WERI-Rb-1 (cell line): ENCODE data around the gene OSBPL8.

Experiments
- DNase-seq: peaks from one replicate; pipeline ENCODE4 v3.0.0-alpha.2; 2020
- H3K27ac ChIP-seq: fragments of 250-450 bp; sonication (Bioruptor Pico); 2 replicates; pipeline ENCODE4 v1.5.1; 2020; ENCODE audit warnings: mild to moderate bottlenecking, moderate library complexity
- H3K27me3 ChIP-seq: fragments of 250-450 bp; sonication (Bioruptor Pico); 2 replicates; pipeline ENCODE4 v1.5.1; 2021; ENCODE audit warnings: mild to moderate bottlenecking, low read depth, moderate library complexity; ENCODE audit not compliant: insufficient read depth, severe bottlenecking
- H3K36me3 ChIP-seq: fragments of 250-450 bp; sonication (Bioruptor Pico); 2 replicates; pipeline ENCODE4 v1.5.1; 2020; ENCODE audit warnings: mild to moderate bottlenecking, moderate library complexity
- H3K4me3 ChIP-seq: 2 replicates; pipeline ENCODE4 v1.5.1; 2011; ENCODE audit warnings: low read depth, mild to moderate bottlenecking, control low read depth, low read length
- H3K9me3 ChIP-seq: fragments of 250-450 bp; sonication (Bioruptor Pico); 2 replicates; pipeline ENCODE4 v1.5.1; 2021; ENCODE audit warnings: mild to moderate bottlenecking, moderate library complexity; ENCODE audit not compliant: severe bottlenecking
- TF ChIP-seq, protein P1 (sequence below): IDR thresholded peaks from 2 replicates; pipeline ENCODE4 v1.5.1; 2011; ENCODE audit warnings: low read depth, mild to moderate bottlenecking, control low read depth, inconsistent platforms, low read length

Gene OSBPL8

DNA sequence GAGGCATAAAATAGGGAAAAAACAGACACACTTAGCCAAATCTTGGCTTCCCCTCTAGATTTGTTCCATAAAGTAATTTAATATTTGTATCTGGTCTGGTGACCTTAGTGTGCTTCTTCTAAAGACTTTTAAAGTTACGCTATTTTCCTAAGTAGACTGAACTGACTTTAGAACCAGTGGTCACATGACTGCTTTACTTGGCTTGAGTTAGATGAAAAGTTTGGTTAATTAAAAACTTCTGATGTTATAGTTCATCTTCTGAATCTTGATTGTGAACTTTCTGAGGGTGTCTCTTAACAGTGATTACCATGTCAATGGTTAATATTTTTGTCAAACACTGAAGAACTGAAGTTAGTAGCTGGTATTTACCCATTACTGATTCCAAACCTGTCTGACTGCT is 214.0 kb downstream of the OSBPL8 start:
- Histone ChIP-seq H3K27ac (no peak overlapping the region), H3K27me3 (no peaks in the 10 kb centered on the region), H3K4me3 (no peak overlapping the region), H3K9me3 (no peaks in the 10 kb centered on the region), H3K36me3 (no peaks in the 10 kb centered on the region)
- TF ChIP-seq, protein P1, sequence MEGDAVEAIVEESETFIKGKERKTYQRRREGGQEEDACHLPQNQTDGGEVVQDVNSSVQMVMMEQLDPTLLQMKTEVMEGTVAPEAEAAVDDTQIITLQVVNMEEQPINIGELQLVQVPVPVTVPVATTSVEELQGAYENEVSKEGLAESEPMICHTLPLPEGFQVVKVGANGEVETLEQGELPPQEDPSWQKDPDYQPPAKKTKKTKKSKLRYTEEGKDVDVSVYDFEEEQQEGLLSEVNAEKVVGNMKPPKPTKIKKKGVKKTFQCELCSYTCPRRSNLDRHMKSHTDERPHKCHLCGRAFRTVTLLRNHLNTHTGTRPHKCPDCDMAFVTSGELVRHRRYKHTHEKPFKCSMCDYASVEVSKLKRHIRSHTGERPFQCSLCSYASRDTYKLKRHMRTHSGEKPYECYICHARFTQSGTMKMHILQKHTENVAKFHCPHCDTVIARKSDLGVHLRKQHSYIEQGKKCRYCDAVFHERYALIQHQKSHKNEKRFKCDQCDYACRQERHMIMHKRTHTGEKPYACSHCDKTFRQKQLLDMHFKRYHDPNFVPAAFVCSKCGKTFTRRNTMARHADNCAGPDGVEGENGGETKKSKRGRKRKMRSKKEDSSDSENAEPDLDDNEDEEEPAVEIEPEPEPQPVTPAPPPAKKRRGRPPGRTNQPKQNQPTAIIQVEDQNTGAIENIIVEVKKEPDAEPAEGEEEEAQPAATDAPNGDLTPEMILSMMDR, result no peak
- DNase-seq, result no peak

DNA sequence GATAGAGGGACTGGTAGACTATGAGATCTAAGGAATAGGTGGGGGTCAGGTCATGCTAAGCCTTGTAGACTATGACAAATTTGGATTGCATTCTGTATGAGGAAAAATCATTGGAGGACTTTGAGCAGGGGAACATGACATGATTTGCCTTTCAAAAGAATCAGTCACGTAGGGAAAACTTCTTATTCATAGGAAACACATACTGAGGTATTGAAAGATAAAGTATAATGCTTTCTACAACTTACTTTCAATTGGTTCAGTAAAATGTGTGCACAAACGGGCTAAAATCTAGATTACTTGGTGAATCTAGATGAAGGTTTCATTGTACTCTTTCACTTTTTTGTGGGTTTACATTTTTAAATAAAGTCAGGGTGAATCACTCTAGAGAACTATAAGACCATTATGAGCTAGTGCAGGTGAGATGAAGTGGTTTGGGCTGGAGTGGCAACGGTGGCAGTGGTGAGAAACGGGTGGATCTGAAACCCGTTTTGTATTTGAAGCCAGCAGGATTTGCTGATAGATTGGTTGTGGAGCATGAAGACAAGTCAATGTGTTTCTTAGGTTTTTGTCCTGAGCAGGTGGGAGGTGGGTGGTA is 218.0 kb downstream of the OSBPL8 start:
- Histone ChIP-seq H3K9me3 (no peaks in the 10 kb centered on the region), H3K27me3 (no peaks in the 10 kb centered on the region), H3K36me3 (no peaks in the 10 kb centered on the region), H3K27ac (no peak overlapping the region), H3K4me3 (no peak overlapping the region)
- TF ChIP-seq, protein P1, result no peak
- DNase-seq, result no peak

DNA sequence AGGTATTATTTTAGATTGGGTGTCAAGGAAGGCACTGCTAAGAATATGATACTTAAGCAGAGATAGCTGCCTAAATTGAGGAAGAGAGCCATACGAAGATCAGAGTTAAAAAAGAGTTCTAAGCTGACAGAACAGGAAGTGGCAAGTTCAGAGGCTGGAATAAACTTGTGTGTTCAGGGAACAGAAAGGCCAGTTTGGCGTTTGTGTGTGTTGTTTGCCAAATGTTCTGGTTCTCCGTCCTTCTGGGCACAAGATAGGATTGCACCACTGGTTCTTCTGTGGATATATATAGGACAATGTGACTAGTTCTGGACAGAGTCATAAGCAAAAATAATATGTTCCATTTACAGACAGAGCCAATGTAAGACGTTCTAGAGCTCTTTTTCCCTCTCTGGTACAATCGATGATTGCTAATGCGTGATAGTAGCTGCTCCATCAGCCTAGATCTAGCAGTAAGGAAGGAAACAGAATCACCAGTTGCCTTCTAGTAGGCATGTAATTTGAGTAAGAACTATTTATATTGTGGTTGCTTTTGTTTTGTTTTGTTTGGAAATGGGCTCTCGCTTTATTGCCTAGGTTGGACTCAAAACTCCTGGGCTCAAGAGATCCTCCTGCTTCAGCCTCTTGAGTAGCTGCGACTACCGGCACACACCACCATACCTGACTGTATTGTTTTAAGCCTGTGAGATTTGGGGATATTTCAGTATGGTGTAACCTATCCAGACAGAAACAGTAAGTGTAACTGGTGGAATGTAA is 218.7 kb downstream of the OSBPL8 start:
- Histone ChIP-seq H3K27me3 (no peaks in the 10 kb centered on the region), H3K27ac (no peak overlapping the region), H3K36me3 (no peaks in the 10 kb centered on the region), H3K4me3 (no peak overlapping the region), H3K9me3 (no peaks in the 10 kb centered on the region)
- no peak for DNase-seq
- TF ChIP-seq, protein P1, result no peak

DNA sequence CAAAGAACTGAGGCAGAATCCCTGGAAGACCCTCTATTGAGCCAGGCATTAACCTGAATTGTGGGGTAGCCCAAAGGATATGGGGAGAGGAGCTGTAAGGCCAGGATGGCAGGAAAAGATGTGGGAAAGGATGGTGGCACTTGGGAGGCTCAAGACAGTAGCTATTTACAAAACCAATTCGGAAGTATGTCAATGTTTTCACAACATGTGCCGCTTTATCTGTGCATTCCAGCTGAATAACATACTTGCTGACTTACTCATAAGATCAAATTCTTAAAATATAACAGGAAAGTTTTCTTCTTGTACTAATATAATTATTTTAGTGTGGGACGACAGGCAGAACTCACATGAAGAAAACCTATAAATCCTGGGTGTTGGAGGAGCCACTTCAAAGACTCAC is 222.0 kb downstream of the OSBPL8 start:
- TF ChIP-seq, protein P1, result no peak
- no peaks in the 10 kb centered on the region for H3K27me3 ChIP-seq
- no peak overlapping the region for H3K27ac ChIP-seq

DNA sequence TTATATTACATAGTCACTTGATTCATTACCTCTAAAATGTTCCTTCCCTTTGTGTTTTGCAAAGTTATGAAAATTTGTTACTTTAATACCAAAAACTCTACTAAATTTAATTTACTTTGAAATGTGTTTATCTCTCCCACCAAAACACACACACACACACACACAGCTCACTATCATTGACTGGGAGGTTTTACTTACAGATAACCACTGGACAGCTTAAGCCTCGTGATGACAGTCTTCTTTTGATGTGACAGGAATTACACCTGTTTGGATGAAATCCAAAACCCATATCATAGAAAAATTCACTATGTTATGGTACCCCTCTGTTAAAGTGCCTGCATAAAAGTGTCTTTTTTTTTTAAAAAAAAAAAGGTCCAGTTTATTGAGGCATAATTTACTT is 227.0 kb downstream of the OSBPL8 start:
- no peaks in the 10 kb centered on the region for H3K36me3 ChIP-seq
- DNase-seq, result no peak
- no peak overlapping the region for H3K27ac ChIP-seq
- no peaks in the 10 kb centered on the region for H3K9me3 ChIP-seq
- H3K27me3 ChIP-seq, result no peaks in the 10 kb centered on the region
- TF ChIP-seq, protein P1, result no peak
- no peak overlapping the region for H3K4me3 ChIP-seq

More for the DNA sequence above, 222.0 kb downstream of the OSBPL8 start:
- DNase-seq, result no peak
- H3K4me3 ChIP-seq, result no peak overlapping the region
- H3K36me3 ChIP-seq, result no peaks in the 10 kb centered on the region
- H3K9me3 ChIP-seq, result no peaks in the 10 kb centered on the region
